Calu3 (cell line): ENCODE data around the gene CD47. TPM values are rescaled to one million over a fixed set of nuclear protein-coding genes. Genes with fewer than 3 reads are reported as not detected.
A peak's percentile ranks its signal among the peaks of the same experiment; 100 is the strongest.

Experiments
- BruUV-seq: library from RNA; stranded (reverse); fragments of 400-500 nt; replicated peaks from 2 replicates; lab custom pipeline; 2021; lab: Mats Ljungman, UMichigan
- CTCF ChIA-PET: fragments of 300-600 bp; sonication (Branson Sonifier 250); formaldehyde crosslinking; loops from one replicate; lab custom pipeline; 2022; ENCODE audit warnings: antibody characterized with exemption; lab: Charles Lee
- DNase-seq: peaks from one replicate; pipeline ENCODE4 v3.0.0; 2022
- H3K27ac Mint-ChIP-seq: one replicate; pipeline ENCODE4 v1.8.0; 2022; ENCODE audit warnings: mixed read lengths; ENCODE audit not compliant: unreplicated experiment
- H3K27me3 Mint-ChIP-seq: one replicate; pipeline ENCODE4 v1.8.0; 2022; ENCODE audit warnings: mixed read lengths; ENCODE audit not compliant: unreplicated experiment
- H3K36me3 Mint-ChIP-seq: one replicate; pipeline ENCODE4 v1.8.0; 2022; ENCODE audit warnings: mild to moderate bottlenecking, moderate library complexity, mixed read lengths; ENCODE audit not compliant: insufficient read depth, unreplicated experiment
- H3K4me1 Mint-ChIP-seq: one replicate; pipeline ENCODE4 v1.8.0; 2022; ENCODE audit warnings: mild to moderate bottlenecking, low read depth, mixed read lengths; ENCODE audit not compliant: unreplicated experiment
- H3K4me3 Mint-ChIP-seq: one replicate; pipeline ENCODE4 v1.8.0; 2022; ENCODE audit warnings: mild to moderate bottlenecking, low read depth, moderate library complexity, mixed read lengths; ENCODE audit not compliant: unreplicated experiment
- H3K9me3 Mint-ChIP-seq: one replicate; pipeline ENCODE4 v1.8.0; 2022; ENCODE audit warnings: low read depth, mixed read lengths; ENCODE audit not compliant: unreplicated experiment
- intact Hi-C: fragments of 100-400 bp; cut with micrococcal nuclease; formaldehyde crosslinking; loops from one replicate; pipeline ENCODE4 v1.10.0; 2022; ENCODE audit not compliant: unreplicated experiment
- total RNA-seq: library from RNA; stranded (reverse); gene quantifications from 2 replicates; pipeline ENCODE4 v1.2.3, GENCODE V29; 2022
- TF ChIP-seq, protein P1 (sequence below): fragments of 200-600 bp; IDR thresholded peaks from one replicate; pipeline ENCODE4 v1.8.0; 2022; ENCODE audit warnings: antibody characterized with exemption; ENCODE audit not compliant: unreplicated experiment

CD47 gene
- total RNA-seq, 1 experiment from 2014 or later: 174 TPM

DNA sequence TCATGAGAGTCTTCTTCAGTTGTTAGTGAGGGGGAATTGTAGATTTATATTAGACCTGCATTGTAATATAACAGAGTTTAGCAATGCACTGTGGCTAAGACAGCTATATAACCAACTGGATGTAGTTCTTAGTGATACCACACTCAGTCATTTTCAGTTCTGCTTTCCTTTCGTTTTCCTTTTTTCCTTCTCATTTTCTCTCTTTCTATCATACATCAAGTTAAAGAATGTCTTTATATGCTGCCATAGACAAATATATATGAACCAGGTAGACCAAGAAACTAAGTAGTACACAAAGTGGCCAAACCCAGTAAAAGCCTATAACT, 43.7 kb upstream of the CD47 start:
- no TSS peak for BruUV-seq
- H3K27ac Mint-ChIP-seq: peak overlapping the region; percentile 56

DNA sequence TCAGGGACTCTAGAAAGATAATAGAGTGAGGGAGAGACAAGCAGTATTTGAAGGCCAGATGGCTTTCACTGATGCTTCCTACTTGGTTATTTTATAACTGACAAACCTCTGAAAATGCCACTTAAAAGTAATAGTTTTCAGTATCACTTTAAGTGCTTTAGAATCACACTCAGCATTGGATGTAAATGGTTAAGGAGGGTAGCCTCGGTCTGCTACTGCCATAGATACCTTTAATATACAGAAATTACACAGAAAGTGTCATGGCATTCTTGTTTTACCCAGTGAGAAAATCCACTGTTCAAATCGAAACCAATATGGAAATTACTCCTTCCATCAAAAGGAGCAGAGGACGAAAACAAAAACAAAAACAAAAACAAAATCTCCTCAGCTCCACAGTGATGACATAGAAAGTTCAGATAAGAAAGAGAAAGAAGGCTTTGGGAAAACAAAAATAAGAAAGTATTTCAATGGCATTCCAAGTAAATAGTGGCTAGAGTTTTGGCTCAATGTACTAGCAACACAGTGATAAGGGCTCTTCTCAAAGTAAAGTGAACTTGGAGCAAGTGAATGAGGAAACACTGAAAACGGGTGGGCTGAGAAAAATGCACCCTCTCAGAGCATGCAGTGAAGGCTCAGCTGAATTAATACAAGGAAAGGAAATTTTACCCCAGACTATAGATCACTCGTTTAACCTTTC, 43.2 kb upstream of the CD47 start:
- CTCF ChIA-PET: interaction anchor here (0.5 to 2.9 kb wide), 2 partner anchors 33 to 35 kb away, joined by 3 to 7 read pairs; no protein-coding TSS in a partner anchor
- H3K9me3 Mint-ChIP-seq: no peaks in the 10 kb centered on the region
- BruUV-seq: no TSS peak
- no peaks in the 10 kb centered on the region for H3K27me3 Mint-ChIP-seq
- no peak for DNase-seq
- H3K27ac Mint-ChIP-seq: peak overlapping the region; percentile 56
- intact Hi-C loops: loop anchor here (5.0 to 10.0 kb wide), 2 partner anchors 37 to 139 kb away; no protein-coding TSS in a partner anchor
- TF ChIP-seq, protein P1, sequence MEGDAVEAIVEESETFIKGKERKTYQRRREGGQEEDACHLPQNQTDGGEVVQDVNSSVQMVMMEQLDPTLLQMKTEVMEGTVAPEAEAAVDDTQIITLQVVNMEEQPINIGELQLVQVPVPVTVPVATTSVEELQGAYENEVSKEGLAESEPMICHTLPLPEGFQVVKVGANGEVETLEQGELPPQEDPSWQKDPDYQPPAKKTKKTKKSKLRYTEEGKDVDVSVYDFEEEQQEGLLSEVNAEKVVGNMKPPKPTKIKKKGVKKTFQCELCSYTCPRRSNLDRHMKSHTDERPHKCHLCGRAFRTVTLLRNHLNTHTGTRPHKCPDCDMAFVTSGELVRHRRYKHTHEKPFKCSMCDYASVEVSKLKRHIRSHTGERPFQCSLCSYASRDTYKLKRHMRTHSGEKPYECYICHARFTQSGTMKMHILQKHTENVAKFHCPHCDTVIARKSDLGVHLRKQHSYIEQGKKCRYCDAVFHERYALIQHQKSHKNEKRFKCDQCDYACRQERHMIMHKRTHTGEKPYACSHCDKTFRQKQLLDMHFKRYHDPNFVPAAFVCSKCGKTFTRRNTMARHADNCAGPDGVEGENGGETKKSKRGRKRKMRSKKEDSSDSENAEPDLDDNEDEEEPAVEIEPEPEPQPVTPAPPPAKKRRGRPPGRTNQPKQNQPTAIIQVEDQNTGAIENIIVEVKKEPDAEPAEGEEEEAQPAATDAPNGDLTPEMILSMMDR: no peak
- H3K36me3 Mint-ChIP-seq: peaks cover 22% of the 10 kb centered on the region
- peaks cover 69% of the 10 kb centered on the region for H3K4me1 Mint-ChIP-seq
- H3K4me3 Mint-ChIP-seq: peak overlapping the region; percentile 6

More for the DNA sequence above, 43.7 kb upstream of the CD47 start:
- Mint-ChIP-seq H3K4me3 (peak overlapping the region; percentile 6), H3K36me3 (peaks cover 22% of the 10 kb centered on the region), H3K9me3 (no peaks in the 10 kb centered on the region), H3K27me3 (no peaks in the 10 kb centered on the region), H3K4me1 (peaks cover 69% of the 10 kb centered on the region)
- CTCF ChIA-PET: interaction anchor here (2.9 kb wide), 1 partner anchor 33 kb away, joined by 7 read pairs; no protein-coding TSS in a partner anchor
- no peak for DNase-seq
- TF ChIP-seq, protein P1: no peak
- intact Hi-C loops: loop anchor here (5.0 to 10.0 kb wide), 2 partner anchors 37 to 140 kb away; no protein-coding TSS in a partner anchor

DNA sequence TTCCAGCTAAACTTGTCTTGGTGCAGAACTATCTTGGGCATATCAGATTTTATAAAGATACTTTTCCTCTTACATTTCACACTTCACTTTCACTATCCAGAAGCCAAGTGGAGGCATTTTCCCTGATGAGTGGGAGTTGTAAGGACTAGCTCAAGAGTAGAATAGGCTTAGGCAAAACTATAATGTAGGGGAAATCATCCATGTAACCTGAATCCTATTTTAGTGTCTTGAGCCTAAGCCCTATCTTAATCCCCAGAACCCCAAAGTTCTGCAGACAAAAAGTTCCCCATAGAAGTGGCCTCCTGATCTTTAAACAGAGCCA, 42.2 kb upstream of the CD47 start:
- H3K36me3 Mint-ChIP-seq: peaks cover 22% of the 10 kb centered on the region
- H3K4me3 Mint-ChIP-seq: peak overlapping the region; percentile 2
- H3K27me3 Mint-ChIP-seq: no peaks in the 10 kb centered on the region
- BruUV-seq: TSS peak; percentile 64
- TF ChIP-seq, protein P1: no peak
- DNase-seq: no peak
- H3K9me3 Mint-ChIP-seq: peaks cover 5% of the 10 kb centered on the region
- intact Hi-C loops: loop anchor here (5.0 to 10.0 kb wide), 2 partner anchors 36 to 138 kb away; no protein-coding TSS in a partner anchor
- peak overlapping the region; percentile 56 for H3K27ac Mint-ChIP-seq
- H3K4me1 Mint-ChIP-seq: peaks cover 73% of the 10 kb centered on the region
- CTCF ChIA-PET: interaction anchor here (0.5 to 2.9 kb wide), 3 partner anchors 29 to 34 kb away, joined by 3 to 7 read pairs (median 6); no protein-coding TSS in a partner anchor

DNA sequence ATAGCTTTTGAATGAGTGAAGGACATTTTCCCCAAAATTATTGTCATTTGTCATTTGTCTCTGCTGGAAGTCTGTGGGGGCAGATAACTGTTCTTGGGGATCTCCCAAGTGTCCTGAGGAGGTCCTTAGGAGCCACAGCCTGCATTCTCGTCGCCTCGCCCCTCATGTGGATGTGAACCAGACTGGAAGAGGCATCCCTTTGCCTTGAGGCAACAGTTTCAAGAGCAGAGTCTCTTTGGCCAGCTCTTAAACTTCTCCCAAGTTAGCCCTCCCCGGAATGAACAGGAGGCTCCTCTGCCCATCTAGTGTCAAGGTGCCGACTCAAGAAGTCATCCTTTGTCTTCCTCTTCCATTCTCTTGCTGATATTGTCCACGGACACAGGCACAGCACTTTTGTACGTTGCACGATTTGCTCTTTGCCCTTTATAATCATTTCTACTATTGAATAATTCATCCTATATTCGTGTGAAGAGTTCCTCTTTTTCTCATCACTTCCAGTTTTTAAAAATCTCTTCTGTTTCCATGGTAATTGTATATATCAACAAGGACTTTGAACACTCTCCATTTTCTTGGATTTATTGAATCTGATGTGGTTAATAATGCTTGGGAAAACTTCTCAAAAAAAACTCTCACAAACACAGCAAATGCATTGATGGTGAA, 40.8 kb upstream of the CD47 start:
- peak overlapping the region; percentile 2 for H3K4me3 Mint-ChIP-seq
- CTCF ChIA-PET: interaction anchor here (0.6 to 2.9 kb wide), 2 partner anchors 30 to 586 kb away, joined by 3 to 7 read pairs; no protein-coding TSS in a partner anchor
- peaks cover 5% of the 10 kb centered on the region for H3K9me3 Mint-ChIP-seq
- H3K36me3 Mint-ChIP-seq: peaks cover 13% of the 10 kb centered on the region
- TF ChIP-seq, protein P1: no peak
- H3K4me1 Mint-ChIP-seq: peaks cover 69% of the 10 kb centered on the region
- TSS peak; percentile 71 for BruUV-seq
- intact Hi-C loops: loop anchor here (5.0 to 10.0 kb wide), 2 partner anchors 34 to 137 kb away; no protein-coding TSS in a partner anchor
- peak overlapping the region; percentile 56 for H3K27ac Mint-ChIP-seq
- no peak for DNase-seq
- no peaks in the 10 kb centered on the region for H3K27me3 Mint-ChIP-seq
